Measurements from ENCODE around the gene FRRS1L. TPM values are rescaled to one million over a fixed set of nuclear protein-coding genes. Genes with fewer than 3 reads are reported as not detected.

FRRS1L gene
- total RNA-seq, 1 donor from 2014 or later: 0.81 TPM

DNA sequence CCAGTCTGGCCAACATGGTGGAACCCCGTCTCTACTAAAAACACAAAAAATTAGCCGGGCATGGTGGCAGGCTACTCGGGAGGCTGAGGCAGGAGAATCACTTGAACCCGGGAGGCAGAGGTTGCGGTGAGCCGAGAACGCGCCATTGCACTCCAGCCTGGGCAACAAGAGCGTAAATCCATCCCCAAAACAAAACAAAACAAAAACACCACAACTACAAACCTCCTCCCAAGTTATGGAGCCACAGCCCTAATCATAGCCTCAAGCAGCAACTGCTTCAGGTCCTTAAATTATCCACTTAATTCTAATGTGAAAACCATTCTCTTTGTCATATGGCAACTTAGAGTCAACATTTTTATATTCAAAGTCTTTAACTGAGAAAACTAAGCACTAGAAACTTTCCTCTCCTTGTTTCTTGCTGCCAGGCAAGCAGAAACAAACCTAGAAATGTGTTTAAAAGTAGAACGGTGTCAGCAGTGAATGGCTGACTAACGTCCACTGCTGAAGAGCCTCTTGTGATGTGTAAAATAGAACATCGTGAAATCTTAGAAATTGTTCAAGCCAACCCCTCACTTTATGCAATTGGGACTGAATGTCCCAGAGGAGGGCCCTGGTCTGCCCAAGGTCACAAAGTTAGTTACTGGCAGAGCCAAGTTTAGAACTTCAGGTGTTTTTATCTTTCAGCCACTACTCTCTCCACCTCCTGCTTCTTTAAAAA, 53.0 kb downstream of the FRRS1L start:
- intact Hi-C loops (cut with DNase I): no loop called here

DNA sequence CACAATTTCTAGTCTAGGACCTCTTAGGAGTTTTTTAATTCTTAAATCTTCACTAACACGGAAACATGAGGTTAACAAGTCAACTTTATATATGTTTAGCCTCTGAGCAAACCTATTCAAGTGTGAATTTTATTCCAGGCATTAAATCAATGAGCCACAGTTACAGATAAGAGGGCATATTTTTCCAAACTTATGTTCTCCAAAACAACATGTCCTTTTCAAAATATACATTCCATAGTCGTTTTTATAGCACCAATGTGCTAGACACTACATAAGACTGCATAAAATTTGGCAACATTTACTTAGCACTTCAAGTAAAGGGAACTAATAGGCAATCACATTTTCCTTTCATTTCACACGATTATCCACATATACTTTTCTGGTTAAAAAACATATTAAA, 53.8 kb downstream of the FRRS1L start:
- DNase-seq (ENCODE audit: low spot score): no peak
- intact Hi-C loops (cut with DNase I): no loop called here

More for the DNA sequence above, 53.0 kb downstream of the FRRS1L start:
- DNase-seq (ENCODE audit: low spot score): no peak

DNA sequence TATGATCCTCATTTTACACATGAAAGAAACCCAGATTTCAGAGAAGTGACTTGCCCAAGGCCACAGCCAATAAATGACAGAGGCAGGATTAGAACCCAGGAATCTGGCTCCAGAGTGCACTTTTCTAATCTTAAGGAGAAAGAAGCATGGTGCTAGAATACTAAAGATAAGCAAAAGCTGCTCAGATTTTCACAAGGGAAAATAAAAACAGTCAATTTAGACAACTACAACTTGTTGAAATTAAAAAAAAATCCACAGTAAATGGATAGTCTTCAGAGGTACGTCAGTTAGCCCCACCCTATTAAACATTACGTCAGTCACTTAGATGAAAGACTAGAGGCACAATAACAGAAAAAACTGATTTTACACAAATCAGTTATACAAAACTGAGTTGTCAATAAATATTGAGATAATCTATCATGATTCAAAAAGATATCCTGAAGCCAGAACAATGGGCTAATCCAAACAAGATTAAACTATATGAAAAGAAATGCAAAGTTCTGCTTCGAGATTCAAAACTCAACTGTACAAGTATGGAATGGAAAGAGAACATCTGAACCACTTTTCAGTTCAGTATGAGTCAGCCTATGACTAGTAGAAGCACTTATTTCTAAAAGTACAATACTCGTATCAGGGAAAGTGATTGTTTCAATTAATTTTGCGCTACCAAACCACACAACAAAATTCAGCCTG, 56.6 kb downstream of the FRRS1L start:
- intact Hi-C loops (cut with DNase I): no loop called here
- DNase-seq (ENCODE audit: low spot score): no peak

DNA sequence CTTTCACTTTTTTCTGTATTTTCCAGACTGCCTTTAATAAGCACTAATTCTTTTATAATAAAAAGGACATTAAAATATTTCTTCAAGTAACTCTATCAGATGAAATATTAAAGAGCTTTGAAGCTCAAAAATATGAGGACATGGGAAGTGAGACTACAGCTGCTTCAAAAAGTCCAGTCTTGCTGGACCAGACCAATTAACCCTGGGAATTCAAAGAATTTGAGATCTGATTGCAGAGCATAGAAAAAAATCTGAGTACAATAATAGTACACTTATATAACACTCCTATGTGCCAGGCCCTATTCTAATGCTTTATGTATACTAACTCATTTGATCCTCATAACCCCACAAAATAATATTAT, 57.1 kb downstream of the FRRS1L start:
- DNase-seq (ENCODE audit: low spot score): no peak
- intact Hi-C loops (cut with DNase I): no loop called here

DNA sequence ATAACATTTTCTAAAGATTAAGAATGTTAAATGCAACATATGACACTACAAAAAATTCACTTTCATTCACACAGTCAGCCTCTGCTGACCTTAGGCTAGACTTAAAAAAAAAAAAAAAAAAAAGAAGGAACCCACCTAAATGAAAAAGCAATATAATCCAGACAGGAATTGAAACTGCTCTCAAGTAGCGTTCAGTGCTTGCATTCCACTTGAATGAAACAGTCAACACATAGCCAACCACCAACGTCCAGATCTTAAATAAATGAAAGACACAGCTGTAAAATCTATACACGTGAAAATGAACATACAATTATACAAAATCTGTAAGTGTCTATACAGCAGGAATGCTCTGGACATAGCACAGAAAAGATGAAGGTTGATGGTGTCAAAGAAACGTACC, 58.7 kb downstream of the FRRS1L start:
- intact Hi-C loops (cut with DNase I): no loop called here
- no peak for DNase-seq (ENCODE audit: low spot score)

DNA sequence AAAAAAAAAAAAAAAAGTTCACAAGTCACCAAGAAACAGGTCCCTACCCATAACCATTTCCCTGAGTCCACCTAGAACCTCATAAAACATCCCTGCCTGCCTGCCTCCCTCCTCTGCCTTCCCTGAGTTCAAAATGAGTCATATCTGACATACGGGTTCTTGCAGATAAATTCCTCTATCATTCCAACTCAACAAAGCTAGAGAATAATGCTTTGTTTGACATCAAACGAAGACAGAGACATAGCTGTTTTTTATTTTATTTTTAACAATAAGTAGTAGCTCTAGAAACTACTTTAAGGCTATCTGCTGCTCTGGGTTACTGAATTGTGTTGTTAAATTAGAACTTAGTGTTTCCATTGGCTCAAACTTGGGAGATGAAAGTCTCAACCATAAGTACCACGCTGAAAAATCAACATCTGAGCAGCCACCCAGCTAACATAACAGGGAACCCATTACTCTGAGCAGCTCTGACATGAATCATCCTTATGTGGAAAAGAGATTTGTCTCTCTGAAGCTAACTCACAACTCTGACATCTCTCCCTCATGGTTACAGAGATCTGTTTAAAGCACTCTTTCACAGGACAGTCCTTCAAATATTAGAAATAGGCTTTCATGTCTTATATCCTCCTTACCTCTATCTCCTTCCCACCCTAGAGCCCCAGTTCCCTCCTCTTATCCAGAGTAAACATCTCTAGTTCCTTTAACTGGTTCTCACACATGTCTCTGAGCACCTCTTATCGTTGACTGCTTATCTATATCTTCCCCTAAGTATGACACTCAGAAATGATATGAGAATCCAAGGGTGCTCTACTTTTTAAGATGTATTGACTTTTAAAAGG, 59.4 kb downstream of the FRRS1L start:
- intact Hi-C loops (cut with DNase I): no loop called here
- DNase-seq (ENCODE audit: low spot score): no peak

DNA sequence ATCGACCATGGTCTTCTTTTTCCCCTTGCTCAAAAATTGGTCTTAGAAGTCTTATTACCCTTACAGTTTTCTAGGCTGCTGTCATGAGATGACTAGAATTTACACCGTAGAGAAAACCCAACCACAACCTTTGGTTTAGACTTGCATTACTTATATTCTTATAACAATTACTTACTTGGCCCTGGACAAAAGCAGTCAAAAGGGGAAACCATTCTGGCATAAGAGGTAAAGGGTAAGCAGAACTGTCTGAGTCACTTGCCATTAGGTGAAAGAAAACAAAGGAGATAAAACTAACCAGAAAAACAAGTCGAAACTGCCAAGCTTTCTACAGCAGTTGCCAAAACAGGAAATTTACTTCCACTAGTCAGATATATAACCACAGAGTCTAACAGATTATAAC, 65.2 kb downstream of the FRRS1L start:
- DNase-seq (ENCODE audit: low spot score): no peak
- intact Hi-C loops (cut with DNase I): no loop called here

DNA sequence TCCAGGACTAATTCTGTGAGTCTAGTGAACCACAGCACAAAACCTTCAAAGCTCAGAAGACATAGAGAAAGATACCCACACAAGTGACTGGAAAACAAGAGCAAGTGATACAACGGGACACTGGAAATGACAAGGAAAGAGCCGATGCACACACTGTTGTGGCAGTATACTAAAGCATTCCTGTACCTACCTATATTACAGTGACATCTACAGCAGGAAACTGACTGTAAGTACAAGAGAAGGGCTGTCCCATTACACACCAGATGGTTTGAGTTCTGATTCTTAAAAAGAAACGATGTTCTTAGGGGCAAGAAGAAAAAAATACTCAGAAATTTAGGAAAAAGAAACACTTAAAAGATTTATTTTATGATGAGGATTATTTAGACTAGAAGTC, 65.8 kb downstream of the FRRS1L start:
- no peak for DNase-seq (ENCODE audit: low spot score)
- intact Hi-C loops (cut with DNase I): no loop called here

DNA sequence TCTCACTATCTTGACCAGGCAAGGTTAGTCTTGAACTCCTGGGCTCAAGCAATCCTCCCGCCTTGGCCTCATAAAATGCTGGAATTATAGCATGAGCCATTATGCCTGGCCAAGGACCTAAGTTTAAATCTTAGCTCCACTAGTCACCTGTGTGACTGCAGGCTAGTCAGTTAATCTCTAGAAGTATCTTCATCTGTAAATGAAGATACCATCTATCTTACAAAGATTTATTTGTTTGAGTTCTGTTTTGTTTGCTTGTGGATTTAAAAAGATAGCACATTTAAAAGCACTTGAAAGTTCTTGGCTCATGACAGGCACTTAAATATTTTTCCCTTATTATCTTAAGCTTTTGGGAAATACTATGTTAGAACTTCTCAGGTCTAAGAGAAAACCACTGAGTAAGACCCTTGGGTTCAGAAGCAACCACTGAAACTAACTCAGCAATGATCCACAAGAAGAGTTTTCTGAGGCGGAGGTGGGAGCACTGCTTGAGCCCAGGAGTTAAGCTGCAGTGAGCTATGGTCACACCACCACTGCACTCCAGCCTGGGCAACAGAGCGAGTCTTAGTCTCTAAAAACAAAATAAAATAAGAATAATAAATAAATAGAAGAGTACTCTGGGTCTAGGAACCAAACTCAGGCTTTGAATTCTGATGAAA, 66.4 kb downstream of the FRRS1L start:
- DNase-seq (ENCODE audit: low spot score): no peak
- intact Hi-C loops (cut with DNase I): no loop called here

DNA sequence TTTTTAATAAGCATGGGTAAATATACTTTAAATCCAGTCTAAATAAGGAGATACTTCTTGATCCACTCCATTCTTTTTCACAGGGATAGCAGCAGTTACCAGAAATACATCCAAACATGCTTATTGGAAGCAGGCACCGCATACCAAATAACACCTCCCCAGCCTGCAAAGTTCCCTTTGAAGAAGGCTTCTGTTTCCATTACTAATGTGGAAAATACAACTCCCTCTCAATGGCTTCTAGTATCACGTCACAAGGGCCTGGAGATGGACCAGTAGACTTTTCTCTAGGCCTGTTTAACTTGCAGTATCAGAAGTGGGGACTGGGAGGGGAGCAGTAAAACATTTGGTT, 68.1 kb downstream of the FRRS1L start:
- DNase-seq (ENCODE audit: low spot score): no peak
- intact Hi-C loops (cut with DNase I): loop anchor here (2.0 kb wide), 1 partner anchor 20 kb away; the partner anchor contains the start of gene TMEM245

DNA sequence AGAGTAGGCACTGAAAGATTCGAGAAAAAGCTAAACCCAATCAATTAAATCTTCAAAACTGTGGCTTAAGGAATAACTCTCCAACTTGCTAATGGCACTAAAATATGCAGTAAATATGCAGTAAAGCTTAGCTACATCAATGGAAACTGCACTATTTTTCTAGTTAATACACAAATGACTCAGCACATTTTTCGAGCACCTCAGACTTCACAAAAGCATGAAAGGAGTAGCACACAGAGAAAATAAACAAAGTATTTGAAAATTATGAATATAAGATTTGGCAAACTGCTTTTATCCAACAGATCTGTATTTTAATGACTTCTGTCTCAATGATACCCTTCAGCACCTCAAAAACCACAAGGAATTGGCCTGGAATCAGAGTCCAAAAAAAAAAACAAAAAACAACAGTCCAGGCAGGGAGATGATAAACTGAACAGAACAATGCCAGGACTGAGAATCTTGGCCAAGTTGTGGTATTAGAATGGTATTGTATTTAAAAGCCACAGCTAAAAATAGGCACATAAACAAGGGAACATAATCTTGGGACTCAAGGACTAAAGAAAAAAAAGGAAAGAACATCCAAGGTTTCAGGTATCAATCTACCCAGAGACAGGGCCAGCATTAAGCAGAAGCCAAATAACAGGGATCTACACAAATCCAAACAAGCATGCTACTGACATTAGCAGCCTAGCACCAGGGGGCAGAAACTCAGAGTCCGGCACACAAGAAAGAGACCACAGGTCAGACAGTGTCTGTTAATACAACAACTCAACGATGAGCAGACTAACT, 68.7 kb downstream of the FRRS1L start:
- intact Hi-C loops (cut with DNase I): loop anchor here (2.0 kb wide), 1 partner anchor 20 kb away; the partner anchor contains the start of gene TMEM245

DNA sequence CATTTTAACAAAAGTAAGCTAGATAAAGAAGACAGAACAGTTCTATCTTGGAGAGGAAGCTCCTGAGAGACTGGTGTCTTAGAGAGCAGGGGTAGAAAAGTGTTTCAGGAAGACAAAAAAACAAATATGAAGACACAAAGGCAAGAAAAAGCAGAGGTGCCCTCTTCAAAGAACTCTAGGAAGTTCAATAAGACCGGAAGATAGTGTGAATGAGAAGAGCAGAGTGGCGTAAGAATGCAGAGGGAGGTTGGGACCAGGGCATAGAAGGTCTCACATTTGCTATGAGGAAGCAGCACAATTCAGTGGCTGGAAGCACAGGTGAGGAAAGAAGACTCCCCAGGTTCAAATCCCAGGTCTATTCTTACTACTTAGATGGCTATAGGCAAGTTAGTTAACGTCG, 69.9 kb downstream of the FRRS1L start:
- DNase-seq (ENCODE audit: low spot score): no peak
- intact Hi-C loops (cut with DNase I): no loop called here

More for the DNA sequence above, 68.7 kb downstream of the FRRS1L start:
- DNase-seq (ENCODE audit: low spot score): no peak

DNA sequence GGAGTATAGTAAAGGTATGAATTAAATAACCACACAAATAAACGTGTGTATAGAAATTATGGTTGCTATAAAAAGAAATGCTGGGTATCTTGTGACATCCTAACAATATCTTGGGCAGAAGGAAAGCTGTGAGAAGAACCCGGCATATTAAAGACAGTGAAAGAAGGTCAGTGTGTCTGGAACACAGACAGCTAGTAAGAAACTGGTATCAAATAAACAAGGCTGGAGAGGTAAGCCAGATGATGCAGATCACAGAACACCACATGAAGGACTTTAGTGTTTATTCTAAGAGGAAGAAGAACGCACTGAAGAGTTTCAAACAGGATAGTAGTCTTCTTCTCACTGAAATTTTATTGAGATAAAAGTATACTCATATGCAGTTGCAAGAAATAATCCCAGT, 71.7 kb downstream of the FRRS1L start:
- no peak for DNase-seq (ENCODE audit: low spot score)
- intact Hi-C loops (cut with DNase I): no loop called here

DNA sequence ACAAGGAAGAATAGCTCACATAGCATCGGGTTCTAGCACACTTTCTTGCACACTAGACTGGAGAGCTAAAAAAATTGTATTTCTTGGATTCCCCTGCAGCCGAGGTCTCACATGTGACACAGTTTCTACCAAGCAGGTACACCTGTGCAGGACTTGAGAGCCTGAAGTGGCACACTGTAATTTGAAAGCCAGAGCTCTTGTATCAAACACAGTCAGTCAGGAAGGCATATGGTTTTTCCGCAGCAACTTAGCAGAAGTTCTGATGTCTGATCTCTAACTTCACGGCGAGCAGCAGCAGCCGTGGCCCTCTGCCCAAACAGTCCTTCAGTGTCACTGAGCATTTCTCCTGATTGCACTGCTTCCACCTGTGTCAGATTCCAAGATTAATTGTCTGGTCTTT, 72.8 kb downstream of the FRRS1L start:
- intact Hi-C loops (cut with DNase I): no loop called here

DNA sequence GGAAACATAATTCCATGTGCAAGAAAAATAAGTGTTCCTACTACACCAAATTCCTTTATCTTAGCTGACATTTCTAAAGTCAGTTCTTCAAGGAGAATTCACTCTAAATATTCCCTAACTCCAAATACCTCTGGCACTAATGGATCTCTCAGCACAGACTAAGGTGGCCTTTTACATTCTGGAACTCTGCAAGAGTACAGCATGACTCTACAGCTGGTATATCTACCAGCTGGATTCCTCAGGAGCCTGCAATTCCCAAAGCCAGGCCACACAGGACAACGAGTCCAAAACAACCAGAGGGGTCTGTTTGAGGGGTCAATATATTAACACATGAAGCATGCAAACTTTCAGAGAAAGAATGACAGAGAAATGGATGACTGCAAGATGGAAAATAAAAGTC, 74.5 kb downstream of the FRRS1L start:
- DNase-seq (ENCODE audit: low spot score): no peak
- intact Hi-C loops (cut with DNase I): no loop called here

More for the DNA sequence above, 72.8 kb downstream of the FRRS1L start:
- no peak for DNase-seq (ENCODE audit: low spot score)

DNA sequence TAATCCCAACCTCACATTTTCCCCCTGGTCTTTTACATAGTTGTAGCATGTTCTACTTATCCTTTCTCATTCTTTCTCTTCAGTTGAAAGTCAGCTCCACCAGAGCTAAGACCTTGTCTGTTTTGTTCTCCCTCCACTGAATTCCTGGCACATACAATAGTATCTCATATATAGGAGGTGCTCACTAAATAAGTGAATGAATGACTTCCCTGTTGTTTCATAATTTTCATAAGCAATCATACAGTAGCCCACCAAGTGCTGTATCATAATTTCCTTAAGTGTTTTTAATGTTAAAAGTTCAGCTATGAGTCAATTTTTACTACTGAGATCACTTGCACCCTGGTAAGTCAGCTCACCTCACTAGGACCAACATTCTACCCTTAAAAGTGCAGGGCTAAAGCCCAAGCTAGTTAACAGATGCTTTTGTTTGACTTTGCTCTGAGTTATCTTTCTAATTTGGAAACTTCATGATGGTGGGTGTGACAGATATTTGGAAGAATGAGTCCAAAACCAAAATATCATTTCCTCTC, 74.9 kb downstream of the FRRS1L start:
- no peak for DNase-seq (ENCODE audit: low spot score)
- intact Hi-C loops (cut with DNase I): no loop called here

DNA sequence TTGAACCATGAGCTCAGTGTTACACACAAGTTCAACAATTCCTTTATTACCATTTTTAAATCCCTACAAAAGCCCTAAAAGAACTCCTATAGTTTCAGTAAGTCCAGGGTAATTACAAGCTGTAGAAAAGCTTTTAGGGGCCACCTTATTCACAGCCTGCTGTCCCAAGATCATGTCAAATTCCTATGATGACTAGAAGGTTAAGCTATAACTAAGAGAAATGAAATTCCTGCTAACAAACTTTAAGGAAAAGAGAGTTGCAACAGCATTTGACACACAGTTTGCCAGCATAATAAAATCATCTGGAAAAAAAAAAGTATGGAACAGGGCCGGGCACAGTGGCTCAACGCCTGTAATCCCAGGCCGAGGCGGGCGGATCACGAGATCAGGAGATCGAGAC, 78.8 kb downstream of the FRRS1L start:
- no peak for DNase-seq (ENCODE audit: low spot score)
- intact Hi-C loops (cut with DNase I): no loop called here

DNA sequence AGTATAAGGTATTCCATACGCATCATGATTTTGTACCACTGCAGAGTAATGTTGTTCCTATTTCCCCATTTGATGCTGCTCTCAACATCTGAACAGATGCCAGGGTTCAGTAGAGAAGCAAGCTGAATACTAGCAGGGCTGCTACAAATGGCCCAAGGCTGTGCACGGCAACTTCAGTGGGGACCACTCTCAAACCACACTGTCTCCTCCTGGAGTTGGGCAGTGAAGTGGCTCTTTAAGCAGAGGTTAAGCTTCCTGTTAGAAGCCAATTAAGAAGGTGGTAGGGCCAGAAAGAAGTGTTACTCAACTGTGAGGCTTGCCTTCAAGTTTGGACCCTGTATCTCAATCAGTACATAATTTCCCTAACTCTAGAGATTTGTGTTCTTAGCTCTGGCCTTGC, 79.3 kb downstream of the FRRS1L start:
- intact Hi-C loops (cut with DNase I): no loop called here
- DNase-seq (ENCODE audit: low spot score): no peak

DNA sequence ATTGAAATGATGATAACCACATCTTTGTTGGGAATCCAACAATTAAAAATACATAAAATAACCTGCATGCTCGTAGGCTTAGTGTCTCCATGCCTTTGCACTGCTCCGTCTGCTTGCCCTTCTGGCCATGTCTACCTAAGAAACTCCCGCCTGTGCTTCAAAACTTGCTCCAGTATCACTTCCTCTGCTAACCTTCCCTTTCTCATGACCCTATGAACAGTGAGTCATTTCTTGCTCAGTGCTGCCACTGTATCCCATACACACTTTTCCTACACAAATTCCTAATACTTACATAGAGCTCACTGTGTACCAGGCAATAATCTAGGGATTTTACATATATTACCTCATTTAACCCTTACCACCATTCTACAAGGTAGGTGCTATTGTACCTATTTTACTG, 80.8 kb downstream of the FRRS1L start:
- intact Hi-C loops (cut with DNase I): no loop called here
- DNase-seq (ENCODE audit: low spot score): no peak

Measured in cardiac septum (tissue), 1 donor.